ENCODE measurements around the gene PRPS1.
A peak's percentile ranks its signal among the peaks of the same experiment; 100 is the strongest.
"Not testable (repeated sequence)": the region's sequence is repeated elsewhere in the genome, so short reads cannot be mapped to it uniquely, and the experiment has no call there.

The PRPS1 gene

DNA sequence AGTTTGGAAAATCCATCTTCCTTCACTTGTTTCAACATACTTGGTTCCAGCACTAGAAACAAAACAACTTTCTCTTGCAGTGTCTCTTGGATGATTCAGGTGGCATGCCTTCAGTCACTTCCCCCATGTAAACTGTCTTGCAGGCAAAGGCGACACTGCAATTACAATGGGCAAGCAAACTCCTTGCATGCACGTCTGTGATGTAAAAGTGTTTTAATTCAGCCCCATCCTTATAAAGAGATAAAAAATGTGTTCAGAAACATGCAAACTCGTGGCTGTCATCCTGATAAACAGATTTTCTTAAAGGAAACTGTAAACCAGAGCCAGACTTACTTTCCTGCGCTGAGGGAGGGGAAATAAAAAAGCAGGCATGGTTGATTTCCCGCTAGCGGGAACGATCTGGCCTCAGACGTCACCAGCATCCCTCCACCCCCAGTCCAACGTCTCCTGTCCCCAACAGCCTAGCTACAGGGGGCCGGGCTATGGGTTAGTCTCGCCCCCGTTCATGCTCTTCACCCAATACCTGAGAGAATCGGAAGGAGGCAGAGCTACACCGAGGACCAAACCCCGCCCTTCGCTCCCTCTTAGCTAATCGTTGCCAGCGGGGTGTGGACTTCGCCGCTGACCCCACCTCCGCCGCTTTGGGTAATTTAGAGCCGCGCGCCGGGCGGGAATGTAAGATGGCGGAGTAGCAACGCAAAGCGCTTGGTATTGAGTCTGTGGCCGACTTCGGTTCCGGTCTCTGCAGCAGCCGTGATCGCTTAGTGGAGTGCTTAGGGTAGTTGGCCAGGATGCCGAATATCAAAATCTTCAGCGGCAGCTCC is at the start of gene PRPS1:
PRPS1 (plus strand) TSS at position 673 of the 824 bp plus-strand sequence; CDS start at position 792, 119 bp downstream.
- DNase-seq (ENCODE audit: low read depth in 3 of 3) = peak; percentile 74 to 87 (median 79)

DNA sequence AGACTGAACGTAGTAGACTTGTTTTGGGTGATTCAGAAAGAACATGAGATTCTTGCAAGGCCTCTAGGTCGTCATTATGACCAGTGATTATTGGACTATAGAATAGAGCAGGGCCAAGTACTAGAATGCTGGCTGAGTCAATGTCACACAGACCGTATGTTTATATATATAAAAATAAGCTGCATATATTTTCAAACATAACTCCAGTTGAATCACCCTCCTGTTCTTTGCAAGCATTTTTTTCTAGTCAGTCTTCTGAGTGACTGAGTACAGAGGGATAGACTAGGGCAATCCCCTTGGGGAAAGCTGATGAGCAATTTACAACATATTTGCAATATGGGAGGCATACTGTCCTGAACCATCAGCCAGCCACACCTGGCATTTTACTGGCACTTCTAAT is 48.4 kb upstream of the PRPS1 start:
- DNase-seq (ENCODE audit: low read depth in 3 of 3) = no peak

DNA sequence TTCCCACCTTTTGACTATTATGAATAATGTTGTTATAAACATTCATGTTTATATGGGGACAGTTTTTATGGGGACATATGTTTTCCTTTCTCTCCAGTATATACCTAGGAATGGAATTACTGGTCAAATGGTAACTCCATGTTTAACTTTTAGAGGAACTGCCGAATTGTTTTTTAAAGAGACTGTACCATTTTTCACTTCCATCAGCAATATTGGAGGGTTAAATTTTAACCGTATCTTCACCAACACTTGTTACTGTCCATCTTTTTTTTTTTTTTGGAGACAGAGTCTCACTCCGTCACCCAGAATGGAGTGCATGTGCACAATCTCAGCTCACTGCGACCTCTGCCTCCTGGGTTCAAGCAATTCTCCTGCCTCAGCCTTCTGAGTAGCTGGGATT is 46.4 kb upstream of the PRPS1 start:
- DNase-seq (ENCODE audit: low read depth in 3 of 3) = no peak

DNA sequence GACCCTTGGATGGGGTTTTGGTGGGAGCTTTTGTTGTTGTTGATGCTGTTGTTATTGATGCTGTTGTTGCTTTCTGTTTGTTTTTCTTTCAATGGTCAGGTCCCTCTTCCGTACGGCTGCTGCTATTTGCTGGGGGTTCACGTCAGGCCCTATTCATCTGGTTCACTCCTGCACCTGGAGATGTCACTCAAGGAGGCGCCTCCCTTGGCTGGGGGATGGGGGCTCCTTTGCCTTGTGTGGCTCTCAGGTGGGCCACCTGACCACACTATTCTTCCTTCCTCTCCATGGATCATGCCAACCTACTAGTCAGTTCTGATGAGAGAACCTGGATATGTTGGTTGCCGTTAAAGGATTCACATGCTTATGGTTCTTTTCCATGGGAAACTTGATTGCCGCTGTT is 39.1 kb upstream of the PRPS1 start:
- no peak for DNase-seq (ENCODE audit: low read depth in 3 of 3)

DNA sequence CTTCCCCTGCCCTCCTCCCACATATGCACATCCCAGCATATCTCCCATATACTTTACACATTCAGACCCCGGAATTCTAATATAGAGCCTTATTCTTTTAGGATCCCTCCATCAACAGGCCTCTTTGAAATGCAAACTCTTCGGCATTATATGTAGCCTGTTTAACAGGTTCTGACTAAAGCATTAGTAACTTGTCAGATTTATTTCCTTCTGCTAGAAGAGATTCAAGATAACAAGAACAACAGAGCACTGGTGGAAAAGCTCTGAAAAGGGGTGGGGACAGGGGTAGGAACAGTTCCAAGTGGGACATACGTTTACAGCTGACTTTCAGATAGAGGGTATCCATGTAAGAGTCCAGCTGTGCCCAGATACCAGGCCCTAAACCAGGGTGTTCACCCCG is 31.7 kb upstream of the PRPS1 start:
- DNase-seq (ENCODE audit: low read depth in 3 of 3) = no peak

DNA sequence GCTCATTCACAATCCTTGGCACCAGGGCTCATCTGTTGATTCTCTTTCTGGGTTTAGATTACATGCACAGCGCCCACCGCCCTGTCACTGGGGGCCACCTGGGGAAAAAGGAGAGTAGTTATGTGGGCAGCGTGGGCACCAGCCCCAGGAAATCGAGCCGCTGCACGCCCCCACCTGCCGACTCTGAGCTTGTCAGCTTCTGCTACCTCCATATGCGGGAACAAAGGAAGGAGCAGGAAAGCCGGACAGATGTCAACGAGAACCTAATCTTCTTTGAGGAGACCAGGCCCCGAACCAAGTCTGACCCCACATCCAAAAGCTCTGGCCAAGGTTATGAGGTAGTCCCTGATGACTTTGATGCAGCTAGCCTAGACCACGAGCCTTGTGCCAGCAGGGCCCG is 31.0 kb upstream of the PRPS1 start:
- no peak for DNase-seq (ENCODE audit: low read depth in 3 of 3)

DNA sequence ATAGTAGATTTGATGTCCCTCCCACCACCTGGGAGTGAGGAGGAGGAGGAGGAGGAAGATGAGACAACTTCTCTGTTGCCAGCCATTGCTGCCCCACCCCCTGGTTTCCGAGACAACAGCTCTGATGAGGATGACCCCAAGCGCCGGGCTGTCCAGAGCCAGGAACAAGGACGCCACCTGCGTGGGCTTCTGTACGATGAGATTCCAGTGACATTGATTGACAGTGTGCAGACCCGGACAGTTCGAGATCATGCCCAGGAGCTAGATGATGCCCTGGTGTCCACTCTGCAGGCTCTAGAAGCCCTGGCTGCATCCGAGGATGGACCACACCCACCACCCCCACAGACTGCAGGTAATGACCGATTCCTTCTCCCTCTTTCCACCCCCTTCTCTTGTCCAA is 30.5 kb upstream of the PRPS1 start:
- DNase-seq (ENCODE audit: low read depth in 3 of 3) = no peak

DNA sequence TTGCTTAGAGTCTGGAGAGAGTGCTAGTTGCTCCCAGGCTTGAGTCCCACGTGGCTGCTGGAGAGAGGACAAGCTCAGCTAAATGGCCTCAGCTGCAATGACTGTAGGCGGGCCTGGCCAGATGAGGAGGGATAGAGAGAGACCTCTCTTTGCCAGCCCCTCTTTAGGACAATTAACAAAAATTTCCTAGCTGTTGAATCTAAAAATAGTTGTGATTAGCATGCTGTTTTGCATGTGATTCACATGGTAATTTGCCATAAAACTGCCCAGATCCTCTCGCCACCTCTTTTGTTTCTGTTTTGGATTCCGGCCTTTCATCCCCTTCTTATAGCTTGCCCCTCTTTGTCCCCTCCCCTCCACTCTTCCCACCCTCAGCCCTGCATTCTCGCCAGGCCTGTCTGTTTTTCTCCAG is 28.9 kb upstream of the PRPS1 start:
- DNase-seq (ENCODE audit: low read depth in 3 of 3) = no peak

DNA sequence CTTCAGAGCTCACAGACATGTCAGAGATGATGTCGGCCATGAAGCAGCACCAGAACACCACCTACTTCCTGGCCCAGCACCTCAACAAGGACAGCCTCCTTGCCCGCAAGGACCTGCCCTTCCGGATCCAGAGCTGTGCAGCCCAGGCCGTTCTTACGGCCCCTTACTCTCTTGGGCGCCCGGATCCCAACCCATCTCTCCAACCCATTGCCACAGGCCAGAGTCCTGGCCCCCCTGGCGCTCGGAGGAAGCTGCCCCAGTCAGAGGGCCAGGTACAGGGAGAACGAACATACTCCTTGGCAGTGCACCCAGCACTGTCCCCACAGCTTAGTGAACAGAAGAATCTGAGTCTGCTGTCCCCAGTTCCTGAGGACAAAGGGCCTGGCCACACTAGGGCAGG is 27.9 kb upstream of the PRPS1 start:
- no peak for DNase-seq (ENCODE audit: low read depth in 3 of 3)

DNA sequence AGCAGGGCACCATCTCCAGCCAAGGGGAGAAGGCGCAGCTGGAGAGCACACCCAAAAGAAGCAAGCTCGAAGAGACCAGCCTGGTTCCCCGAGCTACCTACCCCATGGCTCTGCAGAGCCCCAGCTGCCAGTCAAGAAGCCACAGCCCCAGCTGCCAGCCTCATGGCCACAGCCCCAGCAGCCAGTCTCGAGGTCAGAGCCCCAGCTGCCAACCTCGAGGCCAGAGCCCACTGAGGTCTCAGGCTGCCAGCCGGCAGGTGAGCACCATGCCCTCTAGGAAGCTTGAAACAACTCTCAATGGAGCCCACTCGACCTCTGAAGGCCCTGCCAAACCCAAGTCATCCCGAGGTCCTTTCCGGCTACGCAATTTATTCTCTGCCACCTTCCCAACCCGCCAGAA is 27.0 kb upstream of the PRPS1 start:
- DNase-seq (ENCODE audit: low read depth in 3 of 3) = no peak

DNA sequence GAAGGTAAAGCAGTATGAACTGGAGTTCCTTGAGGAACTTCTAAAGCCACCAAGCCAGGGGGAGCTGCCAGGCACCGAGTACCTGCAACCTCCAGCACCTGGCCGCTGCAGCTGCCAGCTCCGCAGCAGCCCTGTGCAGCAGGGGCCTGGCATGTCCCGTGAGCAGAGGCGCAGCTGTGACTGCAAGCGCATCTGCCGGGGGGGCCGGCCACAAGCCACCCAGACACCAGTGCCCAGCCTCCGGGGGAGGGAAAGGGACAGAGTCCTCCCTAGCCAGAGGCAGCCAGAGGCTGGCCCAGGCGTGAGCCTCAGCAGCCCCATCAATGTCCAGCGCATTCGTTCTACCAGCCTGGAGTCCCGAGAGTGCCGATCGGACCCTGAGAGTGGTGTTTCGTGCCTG is 26.6 kb upstream of the PRPS1 start:
- no peak for DNase-seq (ENCODE audit: low read depth in 3 of 3)

DNA sequence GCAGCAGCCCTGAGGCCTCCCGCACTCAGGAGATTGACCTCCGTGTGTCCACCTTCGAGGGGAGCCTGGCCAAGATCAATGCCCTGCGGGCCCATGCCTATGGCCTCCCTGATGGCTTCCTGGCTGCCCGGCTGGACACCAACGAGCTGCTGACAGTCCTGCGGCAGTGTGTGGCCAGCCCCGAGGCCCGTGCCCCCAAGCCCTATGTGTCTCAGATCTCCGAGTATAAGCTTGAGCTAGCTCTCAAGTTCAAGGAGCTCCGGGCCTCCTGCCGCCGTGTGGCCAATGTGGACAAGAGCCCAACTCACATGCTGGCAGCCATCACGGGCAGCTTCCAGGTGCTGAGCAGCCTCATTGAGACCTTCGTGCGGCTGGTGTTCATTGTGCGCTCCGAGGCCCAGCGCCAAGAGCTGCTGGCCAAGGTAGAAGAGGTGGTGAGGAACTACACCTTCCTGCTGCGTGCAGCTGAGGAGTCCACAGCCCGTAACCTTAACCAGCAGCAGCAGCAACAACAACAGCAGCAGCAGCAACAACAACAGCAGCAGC is 25.5 kb upstream of the PRPS1 start:
- no peak for DNase-seq (ENCODE audit: low read depth in 3 of 3)

DNA sequence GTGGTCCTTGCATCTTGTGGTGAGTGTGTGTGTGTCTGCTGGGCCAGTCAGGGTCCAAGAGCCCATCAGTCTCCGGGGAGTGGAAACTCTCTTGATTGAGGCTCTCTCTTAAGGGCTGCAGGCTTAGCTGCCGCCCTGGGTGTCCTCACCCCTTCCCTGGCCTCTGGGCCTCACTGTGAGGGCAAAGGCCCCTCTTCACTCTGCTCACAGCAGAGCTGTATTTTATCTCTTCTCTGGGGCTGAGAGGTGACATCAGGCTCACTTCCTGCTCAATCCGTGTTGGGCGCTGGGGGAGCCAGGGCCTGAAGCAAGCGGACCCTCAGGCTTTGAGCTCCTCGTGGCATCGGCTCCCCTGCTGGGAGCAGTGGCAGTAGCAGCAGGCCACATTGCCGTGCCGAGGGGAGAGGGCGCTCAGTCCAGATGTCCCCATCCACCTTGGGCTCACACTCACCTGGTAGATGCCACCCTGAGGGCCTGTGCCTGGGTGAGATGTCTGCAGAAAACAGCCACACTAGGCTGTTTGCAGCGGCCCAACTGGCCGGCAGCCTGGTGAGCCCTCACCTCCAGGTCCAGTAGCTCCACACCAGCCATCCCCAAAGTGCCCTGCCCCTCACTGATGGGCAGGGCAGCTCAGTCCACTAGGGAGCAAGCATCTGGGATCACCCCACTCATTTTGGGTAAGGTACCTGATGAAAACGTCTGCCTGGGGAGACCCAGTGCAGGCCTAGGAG is 24.7 kb upstream of the PRPS1 start:
- DNase-seq (ENCODE audit: low read depth in 3 of 3) = no peak

DNA sequence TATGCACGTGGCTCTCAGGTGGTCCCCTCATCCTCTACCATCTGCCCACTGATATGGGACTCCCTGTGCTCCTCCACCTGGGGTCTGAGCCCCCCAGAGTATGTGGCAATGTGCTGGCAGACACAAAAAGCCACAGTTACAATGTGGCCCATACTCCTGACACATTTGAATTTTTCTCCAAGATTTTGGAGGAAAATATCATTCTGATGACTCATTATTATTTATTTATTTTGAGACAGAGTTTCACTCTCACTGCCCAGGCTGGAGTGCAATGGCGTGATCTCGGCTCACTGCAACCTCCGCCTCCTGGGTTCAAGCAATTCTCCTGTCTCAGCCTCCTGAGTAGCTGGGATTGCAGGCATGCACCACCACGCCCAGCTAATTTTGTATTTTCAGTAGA is 19.2 kb upstream of the PRPS1 start:
- not testable (repeated sequence) for DNase-seq (ENCODE audit: low read depth in 3 of 3)

DNA sequence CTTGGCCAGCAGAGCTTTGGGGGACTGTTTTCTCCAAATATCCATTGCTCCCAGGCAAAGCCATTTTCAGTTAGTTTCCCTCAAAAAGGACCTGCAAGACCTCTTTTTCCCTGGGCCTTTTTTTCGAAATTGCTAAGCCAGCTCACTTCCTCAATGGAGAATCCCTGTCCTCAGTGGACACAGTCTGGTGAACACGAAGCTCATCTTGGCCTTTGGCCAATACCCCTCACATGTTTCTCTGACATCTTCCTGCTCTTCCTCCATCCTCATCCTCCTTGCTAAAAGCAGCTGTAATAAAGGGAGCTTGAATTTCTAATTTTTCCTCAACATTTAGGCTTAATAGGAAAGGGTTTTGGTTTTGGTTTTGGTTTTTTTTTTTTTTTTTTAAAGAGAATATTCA is 17.6 kb upstream of the PRPS1 start:
- no peak for DNase-seq (ENCODE audit: low read depth in 3 of 3)

DNA sequence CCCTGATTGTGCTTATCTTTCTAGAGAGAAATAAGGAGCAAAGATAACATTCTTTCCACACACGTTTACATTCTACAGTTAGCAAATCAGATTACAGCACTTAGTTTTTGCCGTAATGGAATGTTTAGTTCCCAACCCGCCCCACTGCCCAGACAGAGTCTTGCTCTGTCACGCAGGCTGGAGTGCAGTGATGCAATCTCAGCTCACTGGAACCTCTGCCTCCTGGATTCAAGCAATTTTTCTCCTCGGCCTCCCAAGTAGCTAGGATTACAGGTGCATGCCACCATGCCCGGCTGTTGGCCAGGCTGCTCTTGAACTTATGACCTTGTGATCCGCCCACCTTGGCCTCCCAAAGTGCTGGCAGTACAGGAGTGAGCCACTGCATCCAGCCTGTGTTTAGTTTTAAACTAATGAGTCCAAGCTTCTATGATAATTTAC is 8.4 kb upstream of the PRPS1 start:
- DNase-seq (ENCODE audit: low read depth in 3 of 3) = no peak

DNA sequence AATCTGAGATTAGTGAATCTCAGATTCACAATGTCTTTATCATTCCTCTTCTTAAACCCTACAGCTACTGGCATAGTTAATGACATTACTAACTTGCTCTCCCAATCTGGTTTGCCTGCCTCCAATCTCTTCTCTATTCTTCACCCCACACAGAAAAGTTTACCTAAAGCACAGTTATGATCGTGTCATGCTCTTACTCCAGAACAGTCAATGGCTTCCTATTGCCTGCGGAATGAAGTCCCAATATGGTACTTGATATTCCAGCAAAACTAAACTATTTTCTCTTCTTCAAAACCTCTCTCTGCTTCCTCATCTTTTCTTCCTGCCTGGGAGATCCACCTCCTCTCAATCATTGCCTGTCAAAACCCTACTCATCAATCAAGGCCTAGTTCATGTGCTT is 3.4 kb upstream of the PRPS1 start:
- DNase-seq (ENCODE audit: low read depth in 3 of 3) = no peak

DNA sequence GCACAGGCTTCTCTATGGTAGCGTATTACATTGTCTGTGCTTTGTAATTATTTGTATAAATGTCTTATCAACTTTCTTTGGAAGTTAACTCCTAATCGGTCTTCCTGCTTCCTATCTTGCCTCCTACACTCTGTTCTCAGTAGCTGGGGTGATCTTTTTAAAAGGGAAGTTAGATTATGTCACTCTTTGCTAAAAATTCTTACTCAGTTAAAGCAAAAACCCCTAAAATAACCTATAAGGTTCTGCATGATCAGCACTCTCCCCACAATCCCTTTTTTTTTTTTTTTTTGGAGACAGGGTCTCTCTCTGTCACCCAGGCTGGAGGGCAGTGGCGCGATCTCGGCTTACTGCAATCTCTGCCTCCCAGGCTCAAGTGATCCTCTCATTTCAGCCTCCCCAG is 2.6 kb upstream of the PRPS1 start:
- DNase-seq (ENCODE audit: low read depth in 3 of 3) = no peak

DNA sequence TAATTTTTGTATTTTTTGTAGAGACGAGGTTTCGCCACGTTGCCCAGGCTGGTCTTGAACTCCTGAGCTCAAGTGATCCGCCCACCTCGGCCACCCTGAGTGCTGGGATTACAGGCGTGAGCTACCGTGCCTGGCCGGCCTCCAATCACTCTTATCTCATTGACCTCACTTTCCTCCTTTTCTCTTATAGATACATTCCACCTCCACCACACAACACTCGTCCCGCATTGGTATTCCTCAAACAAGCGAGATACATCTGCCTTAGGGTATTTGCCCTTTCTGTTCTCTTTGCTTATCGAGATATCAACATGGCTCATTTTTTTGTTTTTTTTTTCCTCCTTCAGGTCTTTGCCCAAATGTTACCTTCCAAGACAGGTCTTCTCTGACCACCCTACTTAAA is 1.8 kb upstream of the PRPS1 start:
- DNase-seq (ENCODE audit: low read depth in 3 of 3) = no peak

DNA sequence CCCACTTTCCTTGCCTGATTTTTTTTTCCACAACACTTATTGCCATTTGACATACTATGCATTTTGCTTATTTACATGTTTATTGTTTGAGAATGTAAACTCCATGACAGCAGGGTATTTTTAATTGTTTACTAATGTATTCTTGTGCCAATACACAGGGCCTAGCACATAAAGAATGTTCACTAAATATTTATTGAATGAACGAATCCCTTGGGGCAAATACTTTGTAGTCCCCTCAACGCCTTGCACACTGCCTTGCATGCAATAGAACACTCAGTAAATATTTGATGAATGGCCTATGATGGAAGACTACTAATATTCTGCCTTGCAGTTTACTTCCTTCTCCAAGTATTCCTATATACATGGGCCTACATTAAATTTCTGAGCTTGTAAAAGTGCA is 1.4 kb upstream of the PRPS1 start:
- no peak for DNase-seq (ENCODE audit: low read depth in 3 of 3)

DNA sequence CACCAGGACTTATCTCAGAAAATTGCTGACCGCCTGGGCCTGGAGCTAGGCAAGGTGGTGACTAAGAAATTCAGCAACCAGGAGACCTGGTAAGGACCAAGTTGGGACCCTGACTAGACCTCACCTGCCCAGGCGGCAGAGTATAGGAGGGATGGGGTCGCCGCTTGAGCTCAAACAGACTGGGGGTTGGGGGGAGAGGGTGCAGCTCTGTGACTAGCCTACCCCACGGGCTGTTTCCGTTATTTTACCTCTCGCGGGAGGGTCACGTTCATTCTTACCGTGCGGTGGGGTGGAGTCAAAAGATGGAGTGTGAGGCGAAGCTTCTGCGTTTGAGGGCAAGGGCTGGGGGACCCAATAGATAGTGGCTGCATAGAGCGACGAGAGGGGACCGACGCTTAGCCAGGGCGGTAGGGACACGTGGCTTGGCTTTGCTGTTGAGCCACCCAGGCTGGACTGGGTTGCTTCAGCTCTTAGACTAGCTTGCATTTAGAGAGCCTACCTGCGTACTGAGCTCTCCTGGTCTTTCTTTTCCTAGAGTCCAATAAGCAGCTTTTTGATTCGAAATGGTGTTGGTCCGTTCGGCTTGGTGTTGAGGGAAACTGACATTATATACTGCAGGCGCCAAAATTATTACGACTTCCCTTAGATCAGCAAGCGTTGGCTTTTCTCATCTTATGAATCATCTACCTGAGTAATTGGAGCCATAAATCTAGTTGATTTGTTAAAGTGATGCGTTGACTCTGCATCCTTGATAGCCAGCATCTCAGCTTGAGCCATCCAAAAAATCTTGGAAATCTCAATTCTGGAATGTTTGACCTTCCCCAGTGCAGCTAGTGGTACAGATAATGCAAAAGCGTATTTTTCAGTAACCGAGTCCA is 591 bp downstream of the PRPS1 start:
- peak in 2 of 3 experiments; percentile 12 to 35 for DNase-seq (ENCODE audit: low read depth in 3 of 3)

DNA sequence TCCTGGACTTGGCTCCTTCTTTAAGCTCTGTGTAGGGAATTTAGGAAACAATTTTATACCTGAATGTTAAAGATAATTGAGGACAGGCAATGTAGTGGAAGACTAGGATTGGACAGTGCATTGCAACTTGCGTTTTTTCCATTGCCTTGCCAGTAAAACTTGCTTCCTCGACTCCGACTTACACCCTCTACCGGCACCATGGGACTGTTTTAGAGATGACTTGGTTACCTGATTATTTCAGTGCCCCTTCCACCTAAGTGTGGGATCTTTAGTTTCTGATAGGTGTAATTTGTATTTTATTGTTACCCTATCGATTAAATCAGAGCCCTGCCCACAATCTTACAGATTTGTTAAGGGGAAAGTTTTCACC is 1.2 kb downstream of the PRPS1 start:
- no peak for DNase-seq (ENCODE audit: low read depth in 3 of 3)

Measured in stimulated activated CD4-positive, alpha-beta T cell treated with anti-CD3 and anti-CD28 coated beads, TNF-alpha, amount 100 ng/mL, for 24 hours (primary cell).